Cardiac fibroblast (primary cell): ENCODE measurements around the gene FAM163B.

Source experiments
- DNase-seq, 2 donors: peaks; one replicate each; pipeline versions ENCODE4 v3.0.0 to v3.0.0-alpha.2; 2010; ENCODE audit warnings: low read depth in 2 of 2
- H3K4me3 ChIP-seq, 2 donors: replicated peaks in 1 of 2; 1 replicate in 1 of 2; 2 replicates in 1 of 2; pipeline ENCODE4 v1.5.1; 2011; ENCODE audit warnings: low read depth in 2 of 2, low read length in 2 of 2, mild to moderate bottlenecking in 2 of 2, moderate library complexity in 1 of 2
- CTCF ChIP-seq: IDR thresholded peaks from one replicate; pipeline ENCODE4 v1.5.1; 2011; ENCODE audit warnings: low read depth, mild to moderate bottlenecking, low read length, inconsistent platforms

Gene FAM163B

GRCh38 chr9:133542002-133542401, 67.2 kb downstream of the FAM163B start:
- no peak overlapping the region for H3K4me3 ChIP-seq
- TF ChIP-seq CTCF: no peak
- no peak for DNase-seq

GRCh38 chr9:133540698-133541025, 68.5 kb downstream of the FAM163B start:
- TF ChIP-seq CTCF: no peak
- no peak for DNase-seq
- no peak overlapping the region for H3K4me3 ChIP-seq

DNA sequence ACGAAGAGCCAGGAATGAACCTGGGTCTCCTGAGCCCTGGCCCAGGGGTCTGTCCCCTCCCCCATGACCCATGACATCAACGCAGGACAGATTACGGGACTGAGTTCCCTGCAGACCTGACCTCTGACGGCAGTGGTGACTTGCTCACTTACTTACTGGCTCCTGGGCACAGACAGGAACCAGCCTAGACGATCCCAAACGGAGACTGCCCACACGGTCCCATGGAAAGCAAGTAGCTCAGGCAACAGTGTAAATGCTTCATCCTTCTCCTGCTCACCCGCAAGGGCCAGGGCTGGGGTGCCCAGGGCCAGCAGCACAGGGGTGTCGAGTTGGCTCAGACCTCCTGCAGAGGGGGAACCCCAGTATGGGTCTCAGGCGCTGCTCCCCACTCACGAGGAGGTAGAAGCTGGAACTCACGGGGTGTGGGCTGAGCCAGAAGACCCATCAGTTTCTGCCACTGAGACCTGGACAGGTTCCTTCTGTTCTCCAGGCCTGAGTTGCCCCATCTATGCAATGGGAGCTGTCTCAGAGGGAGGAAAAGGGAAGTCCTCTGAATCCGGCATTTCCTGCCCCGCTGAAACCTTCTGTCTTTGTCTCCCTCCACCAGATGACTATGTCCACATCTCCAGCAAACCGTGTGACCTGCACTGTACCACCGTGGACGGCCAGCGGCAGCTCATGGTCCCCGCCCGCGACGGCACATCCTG, 69.0 kb downstream of the FAM163B start:
- no peak for DNase-seq
- H3K4me3 ChIP-seq: no peak overlapping the region
- no peak for TF ChIP-seq CTCF

- TF ChIP-seq CTCF: no peak
- no peak overlapping the region for H3K4me3 ChIP-seq
- DNase-seq: peak; percentile 21 to 29
Measured at GRCh38 chr9:133538851-133539833, 70.0 kb downstream of the FAM163B start.

GRCh38 chr9:133538176-133538575, 71.0 kb downstream of the FAM163B start:
- no peak overlapping the region for H3K4me3 ChIP-seq
- DNase-seq: no peak
- TF ChIP-seq CTCF: no peak

- TF ChIP-seq CTCF: no peak
- no peak for DNase-seq
- H3K4me3 ChIP-seq: no peak overlapping the region
Measured at GRCh38 chr9:133537257-133537656, 71.9 kb downstream of the FAM163B start.
